C4-2B (cell line): ENCODE data around the gene MAPK8IP1.

ENCODE experiments used
- ZFX ChIP-seq: fragments of 450-650 bp; IDR thresholded peaks from 2 replicates; pipeline ENCODE4 v1.6.1; 2017
- TF ChIP-seq, protein P1 (sequence below): fragments of 450-650 bp; conservative IDR thresholded peaks from 2 replicates; pipeline ENCODE4 v1.5.1; 2017; ENCODE audit warnings: mild to moderate bottlenecking

DNA sequence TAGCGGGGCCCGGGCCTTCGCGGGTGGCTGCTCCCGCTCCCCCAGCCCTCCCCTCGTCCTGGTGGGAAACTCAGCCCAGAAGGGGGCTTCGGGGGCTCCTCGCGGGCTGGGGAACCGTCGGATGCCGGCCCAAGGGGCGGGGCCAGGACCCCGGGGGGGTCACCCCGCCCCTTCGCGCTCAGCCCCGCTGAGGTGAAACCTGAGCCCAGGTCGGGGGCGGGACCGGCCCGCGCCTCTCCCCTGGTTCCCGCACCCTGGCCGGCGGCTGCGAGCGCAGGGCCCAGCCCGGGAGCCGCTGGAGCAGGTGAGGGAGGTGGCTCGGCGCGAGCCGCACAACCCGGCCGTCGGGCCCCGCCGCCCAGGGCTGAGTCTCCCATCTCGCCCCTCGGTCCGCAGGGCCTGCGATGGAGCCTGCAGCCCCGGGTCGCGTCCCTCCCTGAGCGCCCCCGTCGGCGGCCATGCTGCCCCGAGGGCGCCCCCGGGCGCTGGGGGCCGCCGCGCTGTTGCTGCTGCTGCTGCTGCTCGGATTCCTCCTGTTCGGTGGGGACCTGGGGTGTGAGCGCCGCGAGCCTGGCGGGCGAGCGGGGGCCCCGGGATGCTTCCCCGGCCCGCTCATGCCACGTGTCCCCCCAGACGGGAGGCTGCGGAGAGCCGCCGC is 37.1 kb downstream of the MAPK8IP1 start, which contains the start of gene LARGE2:
- TF ChIP-seq, protein P1, sequence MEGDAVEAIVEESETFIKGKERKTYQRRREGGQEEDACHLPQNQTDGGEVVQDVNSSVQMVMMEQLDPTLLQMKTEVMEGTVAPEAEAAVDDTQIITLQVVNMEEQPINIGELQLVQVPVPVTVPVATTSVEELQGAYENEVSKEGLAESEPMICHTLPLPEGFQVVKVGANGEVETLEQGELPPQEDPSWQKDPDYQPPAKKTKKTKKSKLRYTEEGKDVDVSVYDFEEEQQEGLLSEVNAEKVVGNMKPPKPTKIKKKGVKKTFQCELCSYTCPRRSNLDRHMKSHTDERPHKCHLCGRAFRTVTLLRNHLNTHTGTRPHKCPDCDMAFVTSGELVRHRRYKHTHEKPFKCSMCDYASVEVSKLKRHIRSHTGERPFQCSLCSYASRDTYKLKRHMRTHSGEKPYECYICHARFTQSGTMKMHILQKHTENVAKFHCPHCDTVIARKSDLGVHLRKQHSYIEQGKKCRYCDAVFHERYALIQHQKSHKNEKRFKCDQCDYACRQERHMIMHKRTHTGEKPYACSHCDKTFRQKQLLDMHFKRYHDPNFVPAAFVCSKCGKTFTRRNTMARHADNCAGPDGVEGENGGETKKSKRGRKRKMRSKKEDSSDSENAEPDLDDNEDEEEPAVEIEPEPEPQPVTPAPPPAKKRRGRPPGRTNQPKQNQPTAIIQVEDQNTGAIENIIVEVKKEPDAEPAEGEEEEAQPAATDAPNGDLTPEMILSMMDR: no peak
- peak; percentile 72; the same call in 1 of the 2 replicates for TF ChIP-seq ZFX
